HG03175 (cell line): ENCODE results near the gene G2E3.

Experiments used
- ATAC-seq: cut with Tn5 transposase; IDR thresholded peaks from one replicate; pipeline ENCODE4 v1.9.1; 2021; ENCODE audit warnings: mild to moderate bottlenecking, moderate library complexity; ENCODE audit not compliant: unreplicated experiment

Gene G2E3

GRCh38 chr14:30648471-30648870, 89.5 kb downstream of the G2E3 start:
- no peak for ATAC-seq

GRCh38 chr14:30651937-30652336, 93.0 kb downstream of the G2E3 start:
- ATAC-seq, result no peak

GRCh38 chr14:30655124-30655523, 96.2 kb downstream of the G2E3 start:
- no peak for ATAC-seq

- ATAC-seq, result no peak
Observed at GRCh38 chr14:30655658-30656057, 96.7 kb downstream of the G2E3 start.

GRCh38 chr14:30656190-30656632, 97.3 kb downstream of the G2E3 start:
- no peak for ATAC-seq

GRCh38 chr14:30657050-30657449, 98.1 kb downstream of the G2E3 start:
- no peak for ATAC-seq

- ATAC-seq, result no peak
Observed at GRCh38 chr14:30657606-30658163, 98.7 kb downstream of the G2E3 start.

- no peak for ATAC-seq
Observed at GRCh38 chr14:30658645-30659044, 99.7 kb downstream of the G2E3 start.

GRCh38 chr14:30669594-30669993, 110.6 kb downstream of the G2E3 start:
- ATAC-seq, result no peak
